Psoas muscle (tissue), 8 donors: ENCODE results near the gene TEDC2. TPM values are rescaled to one million over a fixed set of nuclear protein-coding genes. Genes with fewer than 3 reads are reported as not detected.

Source experiments
- ATAC-seq, 4 donors: fragments of 200-7000 bp; cut with Tn5 transposase; one replicate each; pipeline ENCODE4 v1.9.1; 2020; ENCODE audit warnings: moderate library complexity in 3 of 4, mild to moderate bottlenecking in 2 of 4
- DNase-seq, 2 donors: peaks; one replicate each; pipeline ENCODE4 v3.0.0-alpha.2; 2020
- H3K27ac ChIP-seq: fragments of 200-600 bp; one replicate; pipeline ENCODE4 v1.8.0; 2022
- H3K27me3 ChIP-seq, 3 donors: fragments of 200-600 bp in 1 of 3; one replicate each; pipeline versions ENCODE4 v1.6.1 to v1.8.0; 2013 to 2022; ENCODE audit warnings: low read length in 2 of 3, mild to moderate bottlenecking in 2 of 3, moderate library complexity in 1 of 3; ENCODE audit not compliant: insufficient read depth in 3 of 3
- H3K36me3 ChIP-seq, 2 donors: fragments of 200-600 bp in 1 of 2; one replicate each; pipeline versions ENCODE4 v1.6.1 to v1.8.0; 2013 to 2022; ENCODE audit warnings: low read depth in 1 of 2, mild to moderate bottlenecking in 1 of 2, moderate library complexity in 1 of 2; ENCODE audit not compliant: insufficient read depth in 1 of 2
- H3K4me1 ChIP-seq: fragments of 200-600 bp; one replicate; pipeline ENCODE4 v1.8.0; 2022
- H3K4me3 ChIP-seq: fragments of 200-600 bp; one replicate; pipeline ENCODE4 v1.8.0; 2022; ENCODE audit warnings: mild to moderate bottlenecking
- H3K9me3 ChIP-seq: fragments of 200-600 bp; one replicate; pipeline ENCODE4 v1.8.0; 2022
- CTCF ChIP-seq: fragments of 200-600 bp; IDR thresholded peaks from one replicate; pipeline ENCODE4 v1.8.0; 2022; ENCODE audit warnings: antibody characterized with exemption
- WGBS, 3 donors: extraction: QIAGEN DNeasy Blood & Tissue Kit; methylation state at CpG; one replicate each; pipeline versions ENCODE4 v1.1.6 to v1.1.7; 2013; 5-methylcytosine and 5-hydroxymethylcytosine counted together
- intact Hi-C, 2 donors: fragments of 100-400 bp; cut with DNase I; formaldehyde crosslinking; loops; one replicate each; pipeline versions ENCODE4 v1.11.0 to v1.14.2; 2022
- polyA plus RNA-seq, 3 donors: library from polyadenylated mRNA; stranded (reverse); fragments of 200-250 nt; gene quantifications; one replicate each; pipeline ENCODE4 v1.2.3, GENCODE V29; 2013
- total RNA-seq, 4 donors: library from RNA; stranded (reverse); fragmentation: NEBNext Ultra II Directional in 2 of 4; extraction: Animal tissue kit (Norgen Biotek cat#: 25700) in 2 of 4; gene quantifications; one replicate each; pipeline versions ENCODE4 v1.2.1 to v1.2.4, GENCODE V29; 2021 to 2023
- donor health status: healthy with polysubstance abuse.
- donor health status: DM: no; HTN: no; CAD: no; lungs with moderate emphysema.
- donor health status: Bipolar disorder and iron deficiency.
- donor health status: healthy.
- donor health status: DM: yes; HTN: yes; CAD: no.
- donor health status: DM: no; HTN: no; CAD: no.
- donor health status: DM: no; HTN: no; CAD: no.
- donor health status: DM: yes; HTN: yes; CAD: no.

TEDC2 gene
- total and polyA plus RNA-seq, 7 donors: 0.25 to 3.0 (median 0.61) TPM

GRCh38 chr16:2511996-2512734 is 52.3 kb downstream of the TEDC2 start:
- no peaks in the 10 kb centered on the region for H3K9me3 ChIP-seq
- no peak for TF ChIP-seq CTCF
- intact Hi-C loops: no loop called here
- H3K27ac ChIP-seq: peak overlapping the region; percentile 95
- peaks cover 24% of the 10 kb centered on the region for H3K4me1 ChIP-seq
- ATAC-seq (no peak), DNase-seq (no peak)
- H3K36me3 ChIP-seq: peaks cover 0 to 3% of the 10 kb centered on the region in 2 donors
- H3K27me3 ChIP-seq: no peaks in the 10 kb centered on the region
- 88 to 94% (median 89%) methylated on average over 16 to 17 of the region's 17 CpGs for WGBS, 3 donors
- no peak overlapping the region for H3K4me3 ChIP-seq

- peak overlapping the region; percentile 73 for H3K4me3 ChIP-seq
- peaks cover 0 to 3% of the 10 kb centered on the region in 2 donors for H3K36me3 ChIP-seq
- peak in 2 of 4 donors; percentile 6 to 14 for ATAC-seq
- no peak for TF ChIP-seq CTCF
- H3K4me1 ChIP-seq: peaks cover 29% of the 10 kb centered on the region
- H3K9me3 ChIP-seq: no peaks in the 10 kb centered on the region
- 23 to 40% (median 32%) methylated on average over 15 of the region's 15 CpGs for WGBS, 3 donors
- peak in 1 of 2 donors; percentile 37 for DNase-seq
- peak overlapping the region; percentile 95 for H3K27ac ChIP-seq
- intact Hi-C loops: no loop called here
- H3K27me3 ChIP-seq: no peaks in the 10 kb centered on the region
These were observed 53.0 kb downstream of the TEDC2 start for GRCh38 chr16:2512735-2513404.

DNA sequence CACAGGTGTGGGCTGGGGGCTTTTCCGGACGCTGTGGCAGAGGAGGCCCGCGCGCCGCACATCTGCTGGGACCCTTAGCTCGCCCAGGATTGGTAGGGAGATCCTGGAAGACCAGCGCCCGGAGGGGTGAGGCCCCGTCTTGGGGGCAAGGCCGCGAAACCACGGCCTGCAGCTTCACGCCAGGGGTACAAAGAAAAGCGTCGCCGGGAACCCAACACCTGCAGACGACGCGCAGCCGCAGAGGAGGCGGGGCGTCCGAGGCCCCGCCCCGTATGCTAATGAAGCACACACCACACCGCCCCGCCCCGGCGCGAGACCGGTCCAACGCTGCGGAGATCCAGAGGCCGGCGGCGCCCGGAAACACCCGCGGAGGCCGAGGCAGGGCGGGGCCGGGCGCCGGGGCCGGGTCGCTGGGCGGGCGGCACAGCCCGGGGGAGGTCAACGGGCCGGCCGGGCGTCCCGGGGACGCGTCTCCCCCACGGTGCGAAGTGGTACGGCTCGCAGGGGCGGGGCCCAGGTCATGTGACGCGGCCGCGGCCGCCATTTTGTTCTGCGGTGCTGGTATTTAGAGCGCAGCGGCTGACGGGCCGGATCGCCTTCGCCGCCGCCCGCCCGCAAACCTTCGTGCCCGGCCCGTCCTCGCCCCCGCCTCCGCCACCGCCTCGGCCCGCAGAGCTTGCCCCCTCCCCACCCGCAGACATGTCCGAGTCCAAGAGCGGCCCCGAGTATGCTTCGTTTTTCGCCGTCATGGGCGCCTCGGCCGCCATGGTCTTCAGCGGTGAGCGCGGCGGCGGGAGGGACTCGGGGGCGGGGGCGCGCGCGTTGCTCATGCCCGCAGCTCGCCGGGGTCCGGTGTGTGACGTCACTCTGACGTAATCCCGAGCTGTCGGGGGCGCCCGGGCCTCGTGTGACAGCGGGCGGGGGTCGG is 53.8 kb downstream of the TEDC2 start, which contains the start of gene ATP6V0C:
ATP6V0C (plus strand) TSS at position 548 of the 928 bp plus-strand sequence; CDS start at position 700, 152 bp downstream.
- H3K27me3 ChIP-seq: no peaks in the 10 kb centered on the region
- H3K27ac ChIP-seq: peak within 1 kb of the TSS; percentile 95
- H3K9me3 ChIP-seq: no peaks in the 10 kb centered on the region
- peaks cover 37% of the 10 kb centered on the region for H3K4me1 ChIP-seq
- intact Hi-C loops: no loop called here
- no peak for TF ChIP-seq CTCF
- H3K4me3 ChIP-seq: peak within 1 kb of the TSS; percentile 73
- WGBS, 3 donors: 0 to 1% (median 1%) methylated on average over 48 to 122 of the region's 122 CpGs
- DNase-seq (peak; percentile 93 to 96), ATAC-seq (peak; percentile 82 to 88 (median 85))
- H3K36me3 ChIP-seq: peaks cover 0 to 3% of the 10 kb centered on the region in 2 donors

Other genes with a start within 250 kb of the TEDC2 start
- gene BRICD5, start 249.2 kb upstream of the TEDC2 start, total RNA-seq: 1 to 10 TPM in 3 of 4 donors, under 1 TPM in 1; 0.86 to 5.3 (median 4.1) TPM
- gene BRICD5, start 249.2 kb upstream of the TEDC2 start, polyA plus RNA-seq: 1 to 10 TPM; 1.4 to 3.1 (median 1.8) TPM
- 10 to 100 TPM; 27.2 to 35.9 (median 29.8) TPM for gene PGP, start 245.3 kb upstream of the TEDC2 start, total RNA-seq
- 10 to 100 TPM; 20.9 to 27.4 (median 24.0) TPM for gene PGP, start 245.3 kb upstream of the TEDC2 start, polyA plus RNA-seq
- 10 to 100 TPM; 11.1 to 22.9 (median 12.8) TPM for gene E4F1, start 236.5 kb upstream of the TEDC2 start, total RNA-seq
- gene E4F1, start 236.5 kb upstream of the TEDC2 start, polyA plus RNA-seq: 10 to 100 TPM; 16.8 to 21.8 (median 19.1) TPM
- 1 to 10 TPM in 1 of 4 donors, under 1 TPM in 3; 0.28 to 1.2 (median 0.60) TPM for gene DNASE1L2, start 223.7 kb upstream of the TEDC2 start, total RNA-seq
- under 1 TPM; 0.17 to 0.35 (median 0.30) TPM for gene DNASE1L2, start 223.7 kb upstream of the TEDC2 start, polyA plus RNA-seq
- 100 to 1,000 TPM; 103 to 143 (median 126) TPM for gene ECI1, start 208.5 kb upstream of the TEDC2 start, total RNA-seq
- 100 to 1,000 TPM in 2 of 3 donors, 10 to 100 TPM in 1; 81.7 to 205 (median 183) TPM for gene ECI1, start 208.5 kb upstream of the TEDC2 start, polyA plus RNA-seq
- 100 to 1,000 TPM; 165 to 251 (median 187) TPM for gene RNPS1, start 192.0 kb upstream of the TEDC2 start, total RNA-seq
- 100 to 1,000 TPM; 193 to 441 (median 352) TPM for gene RNPS1, start 192.0 kb upstream of the TEDC2 start, polyA plus RNA-seq
- gene ABCA3, start 119.4 kb upstream of the TEDC2 start, total RNA-seq: 1 to 10 TPM; 8.6 to 9.4 (median 9.0) TPM
- gene ABCA3, start 119.4 kb upstream of the TEDC2 start, polyA plus RNA-seq: 1 to 10 TPM; 2.2 to 5.2 (median 3.0) TPM
- gene CCNF, start 30.7 kb upstream of the TEDC2 start, total RNA-seq: 1 to 10 TPM; 1.2 to 1.8 (median 1.7) TPM
- 1 to 10 TPM; 1.1 to 2.3 (median 1.7) TPM for gene CCNF, start 30.7 kb upstream of the TEDC2 start, polyA plus RNA-seq
- gene NTN3, start 11.2 kb downstream of the TEDC2 start, total RNA-seq: under 1 TPM in 3 of 4 donors, not detected in 1; 0.13 to 0.20 (median 0.14) TPM
- under 1 TPM in 1 of 3 donors, not detected in 2; 0.01 TPM for gene NTN3, start 11.2 kb downstream of the TEDC2 start, polyA plus RNA-seq
- 1 to 10 TPM; 6.0 to 8.9 (median 6.5) TPM for gene TBC1D24, start 15.0 kb downstream of the TEDC2 start, total RNA-seq
- gene TBC1D24, start 15.0 kb downstream of the TEDC2 start, polyA plus RNA-seq: 1 to 10 TPM; 3.2 to 5.4 (median 4.8) TPM
- 100 to 1,000 TPM; 116 to 193 (median 182) TPM for gene ATP6V0C, start 53.8 kb downstream of the TEDC2 start, total RNA-seq
- 100 to 1,000 TPM; 165 to 241 (median 174) TPM for gene ATP6V0C, start 53.8 kb downstream of the TEDC2 start, polyA plus RNA-seq
- gene AMDHD2, start 60.3 kb downstream of the TEDC2 start, total RNA-seq: 10 to 100 TPM in 1 of 4 donors, 1 to 10 TPM in 3; 5.7 to 12.4 (median 9.3) TPM
- gene AMDHD2, start 60.3 kb downstream of the TEDC2 start, polyA plus RNA-seq: 10 to 100 TPM in 2 of 3 donors, 1 to 10 TPM in 1; 5.4 to 12.6 (median 11.8) TPM
- under 1 TPM in 1 of 4 donors, not detected in 3; 0.22 TPM for gene CEMP1, start 71.3 kb downstream of the TEDC2 start, total RNA-seq
- under 1 TPM; 0.16 to 0.32 (median 0.17) TPM for gene CEMP1, start 71.3 kb downstream of the TEDC2 start, polyA plus RNA-seq
- 10 to 100 TPM; 29.7 to 44.5 (median 36.6) TPM for gene PDPK1, start 77.9 kb downstream of the TEDC2 start, total RNA-seq
- 10 to 100 TPM; 12.9 to 32.6 (median 14.3) TPM for gene PDPK1, start 77.9 kb downstream of the TEDC2 start, polyA plus RNA-seq
- 10 to 100 TPM in 3 of 4 donors, 1 to 10 TPM in 1; 9.1 to 18.0 (median 16.7) TPM for gene KCTD5, start 222.4 kb downstream of the TEDC2 start, total RNA-seq
- gene KCTD5, start 222.4 kb downstream of the TEDC2 start, polyA plus RNA-seq: 10 to 100 TPM; 10.8 to 65.8 (median 24.1) TPM